M059J (cell line): Measurements from ENCODE around the gene ZNF443. TPM values are rescaled to one million over a fixed set of nuclear protein-coding genes. Genes with fewer than 3 reads are reported as not detected.
A peak's percentile ranks its signal among the peaks of the same experiment; 100 is the strongest.
"Not testable (repeated sequence)": the region's sequence is repeated elsewhere in the genome, so short reads cannot be mapped to it uniquely, and the experiment has no call there.

Source experiments
- DNase-seq: peaks from one replicate; pipeline ENCODE4 v3.0.0-alpha.2; 2012; ENCODE audit warnings: low read depth
- total RNA-seq: library from RNA; depleted of rRNA; stranded (reverse); fragments of >200 nt; shearing (Covaris generic); gene quantifications from 2 replicates; pipeline ENCODE4 v1.2.3, GENCODE V29; 2014; rRNA removed

Gene ZNF443
- 2.2 and 5.7 TPM in 2 replicates for total RNA-seq

GRCh38 chr19:12440541-12441316, at the start of gene ZNF443:
TSS of gene ZNF443 (minus strand) at chr19:12441021. CDS start at chr19:12440914, 107 bp downstream.
- DNase-seq: peak; percentile 98

GRCh38 chr19:12486265-12486783, 45.5 kb upstream of the ZNF443 start:
- not testable (repeated sequence) for DNase-seq

GRCh38 chr19:12485571-12485970, 44.8 kb upstream of the ZNF443 start:
- peak; percentile 13 for DNase-seq

GRCh38 chr19:12485052-12485416, 44.2 kb upstream of the ZNF443 start:
- DNase-seq: no peak

- peak; percentile 83 for DNase-seq
These were observed 43.7 kb upstream of the ZNF443 start, which contains the start of gene ZNF709 for GRCh38 chr19:12484371-12485051. TSS of gene ZNF709 (minus strand) at chr19:12484816. CDS start at chr19:12484657, 159 bp downstream.

- peak; percentile 15 for DNase-seq
These were observed 43.2 kb upstream of the ZNF443 start for GRCh38 chr19:12484011-12484370.

GRCh38 chr19:12482509-12482886, 41.7 kb upstream of the ZNF443 start:
- DNase-seq: peak; percentile 32

GRCh38 chr19:12481781-12482508, 41.1 kb upstream of the ZNF443 start:
- no peak for DNase-seq

GRCh38 chr19:12478234-12478941, 37.6 kb upstream of the ZNF443 start:
- no peak for DNase-seq

GRCh38 chr19:12467651-12468050, 26.8 kb upstream of the ZNF443 start:
- DNase-seq: not testable (repeated sequence)

GRCh38 chr19:12465211-12465610, 24.4 kb upstream of the ZNF443 start:
- no peak for DNase-seq

GRCh38 chr19:12464769-12465168, 23.9 kb upstream of the ZNF443 start:
- no peak for DNase-seq

GRCh38 chr19:12464139-12464538, 23.3 kb upstream of the ZNF443 start:
- DNase-seq: not testable (repeated sequence)

- no peak for DNase-seq
These were observed 12.7 kb upstream of the ZNF443 start for GRCh38 chr19:12453495-12453894.

GRCh38 chr19:12450844-12451243, 10.0 kb upstream of the ZNF443 start:
- DNase-seq: no peak

- no peak for DNase-seq
These were observed 8.0 kb upstream of the ZNF443 start for GRCh38 chr19:12448808-12449207.

GRCh38 chr19:12439686-12440540, 908 bp downstream of the ZNF443 start:
- DNase-seq: peak; percentile 71

GRCh38 chr19:12430726-12431299, 10.0 kb downstream of the ZNF443 start:
- not testable (repeated sequence) for DNase-seq

- DNase-seq: no peak
These were observed 14.9 kb downstream of the ZNF443 start for GRCh38 chr19:12425888-12426274.

GRCh38 chr19:12425236-12425887, 15.5 kb downstream of the ZNF443 start:
- DNase-seq: no peak
